ENCODE measurements around the gene BECN2.

DNA sequence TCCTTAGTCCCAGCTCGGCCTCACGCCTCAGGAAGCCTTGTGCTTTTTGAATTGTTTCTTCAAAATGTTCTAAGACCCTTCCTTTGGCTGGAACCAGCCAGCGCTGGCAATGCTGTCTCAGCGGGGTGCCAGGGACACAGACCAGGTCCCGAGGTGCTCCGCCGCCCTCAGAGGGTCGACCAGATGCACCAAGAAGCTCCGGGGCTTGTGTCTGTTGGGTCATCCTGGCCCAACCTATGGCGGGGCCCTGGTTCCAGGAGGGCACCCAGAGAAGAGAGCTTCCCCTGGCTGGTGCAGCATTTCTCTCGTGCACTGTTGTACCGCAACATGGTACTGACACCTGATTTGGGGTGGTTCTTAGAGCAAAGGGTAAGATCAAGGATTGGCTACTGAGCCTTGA is 40.1 kb upstream of the BECN2 start:
- TF ChIP-seq, protein P1, sequence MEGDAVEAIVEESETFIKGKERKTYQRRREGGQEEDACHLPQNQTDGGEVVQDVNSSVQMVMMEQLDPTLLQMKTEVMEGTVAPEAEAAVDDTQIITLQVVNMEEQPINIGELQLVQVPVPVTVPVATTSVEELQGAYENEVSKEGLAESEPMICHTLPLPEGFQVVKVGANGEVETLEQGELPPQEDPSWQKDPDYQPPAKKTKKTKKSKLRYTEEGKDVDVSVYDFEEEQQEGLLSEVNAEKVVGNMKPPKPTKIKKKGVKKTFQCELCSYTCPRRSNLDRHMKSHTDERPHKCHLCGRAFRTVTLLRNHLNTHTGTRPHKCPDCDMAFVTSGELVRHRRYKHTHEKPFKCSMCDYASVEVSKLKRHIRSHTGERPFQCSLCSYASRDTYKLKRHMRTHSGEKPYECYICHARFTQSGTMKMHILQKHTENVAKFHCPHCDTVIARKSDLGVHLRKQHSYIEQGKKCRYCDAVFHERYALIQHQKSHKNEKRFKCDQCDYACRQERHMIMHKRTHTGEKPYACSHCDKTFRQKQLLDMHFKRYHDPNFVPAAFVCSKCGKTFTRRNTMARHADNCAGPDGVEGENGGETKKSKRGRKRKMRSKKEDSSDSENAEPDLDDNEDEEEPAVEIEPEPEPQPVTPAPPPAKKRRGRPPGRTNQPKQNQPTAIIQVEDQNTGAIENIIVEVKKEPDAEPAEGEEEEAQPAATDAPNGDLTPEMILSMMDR (conservative IDR thresholded peaks at IDR 0.05; ENCODE audit: low read length), result no peak
- no peak for TF ChIP-seq EZH2phosphoT487 (IDR thresholded peaks at IDR 0.05; ENCODE audit: borderline replicate concordance)
